Hepatocyte (in vitro differentiated cells): ENCODE data around the gene IL4R.

ENCODE experiments used
- CTCF ChIP-seq: fragments of 200-600 bp; sonication (generic); IDR thresholded peaks from 2 replicates; pipeline ENCODE4 v1.5.1; 2016; ENCODE audit warnings: antibody characterized with exemption, mild to moderate bottlenecking; ENCODE audit not compliant: poor library complexity
- EZH2phosphoT487 ChIP-seq: fragments of 200-600 bp; sonication (generic); IDR thresholded peaks from one replicate; pipeline ENCODE4 v1.6.1; 2018; ENCODE audit warnings: antibody characterized with exemption, mild to moderate bottlenecking, low read depth, moderate library complexity; ENCODE audit not compliant: unreplicated experiment, severe bottlenecking

- TF ChIP-seq CTCF, result no peak
- TF ChIP-seq EZH2phosphoT487, result no peak
Measured at GRCh38 chr16:27408012-27408601, 94.3 kb downstream of the IL4R start.
